SK-N-SH treated with all-trans-retinoic acid at 6 μM for 48 hours (cell line): ENCODE measurements around the gene FAHD2B.
"Not testable (repeated sequence)": the region's sequence is repeated elsewhere in the genome, so short reads cannot be mapped to it uniquely, and the experiment has no call there.

Source experiments
- ESRRG ChIP-seq: fragments of 250-450 bp; sonication (Bioruptor Pico); IDR thresholded peaks from 2 replicates; pipeline ENCODE4 v1.6.1; 2021; ENCODE audit warnings: mild to moderate bottlenecking
- POU6F1 ChIP-seq: fragments of 250-450 bp; sonication (Bioruptor Pico); IDR thresholded peaks from 2 replicates; pipeline ENCODE4 v1.8.0; 2021; ENCODE audit warnings: low read depth, mild to moderate bottlenecking, moderate library complexity, borderline replicate concordance
- TOX ChIP-seq: fragments of 250-450 bp; sonication (Bioruptor Pico); IDR thresholded peaks from 2 replicates; pipeline ENCODE4 v1.8.0; 2021; ENCODE audit warnings: mild to moderate bottlenecking, moderate library complexity, borderline replicate concordance
- TSHZ2 ChIP-seq: fragments of 250-450 bp; sonication (Bioruptor Pico); IDR thresholded peaks from 2 replicates; pipeline ENCODE4 v1.5.0; 2020; ENCODE audit warnings: mild to moderate bottlenecking, moderate library complexity
- ZFP30 ChIP-seq: fragments of 450-650 bp; formaldehyde crosslinking; IDR thresholded peaks from 2 replicates; pipeline ENCODE4 v1.5.0; 2022; ENCODE audit warnings: mild to moderate bottlenecking, moderate library complexity

GRCh38 chr2:97050032-97050431, 44.6 kb downstream of the FAHD2B start:
- TF ChIP-seq TSHZ2; TOX (CRISPR knock-in tag); ZFP30 (CRISPR knock-in tag); POU6F1 (CRISPR knock-in tag); ESRRG (CRISPR knock-in tag): not testable (repeated sequence)
